CD4-positive, alpha-beta T cell (primary cell): ENCODE results near the gene SCIMP. TPM values are rescaled to one million over a fixed set of nuclear protein-coding genes. Genes with fewer than 3 reads are reported as not detected.

Experiments used
- ATAC-seq: fragments of 200-7000 bp; cut with Tn5 transposase; one replicate; pipeline ENCODE4 v1.10.0; 2022; ENCODE audit warnings: mild to moderate bottlenecking; ENCODE audit not compliant: poor library complexity
- CTCF ChIA-PET: fragments of 350-600 bp; sonication (Branson Sonifier 250); formaldehyde crosslinking; loops from one replicate; lab custom pipeline; 2021; ENCODE audit warnings: antibody characterized with exemption, inconsistent platforms; lab: Charles Lee
- POLR2A ChIA-PET: fragments of 350-600 bp; sonication (Branson Sonifier 250); formaldehyde crosslinking; loops from one replicate; lab custom pipeline; 2021; ENCODE audit warnings: antibody characterized with exemption, inconsistent platforms; lab: Charles Lee
- DNase-seq, 14 experiments: peaks; one replicate each; pipeline ENCODE4 v3.0.0-alpha.2; 2013 to 2020; ENCODE audit warnings: mixed read lengths in 2 of 14
- H3K27ac ChIP-seq, 2 donors: one replicate each; pipeline versions ENCODE4 v1.5.1 to v1.7.0; 2013; ENCODE audit warnings: low read length in 2 of 2, low read depth in 1 of 2, mild to moderate bottlenecking in 1 of 2
- H3K27me3 ChIP-seq, 2 experiments: 1 replicate in 1 of 2; 2 replicates in 1 of 2; pipeline versions ENCODE4 v1.6.1 to v1.7.0; 2013; ENCODE audit warnings: low read length in 2 of 2, control low read depth in 1 of 2, mild to moderate bottlenecking in 1 of 2, moderate library complexity in 1 of 2; ENCODE audit not compliant: insufficient read depth in 2 of 2, control insufficient read depth in 1 of 2
- H3K36me3 ChIP-seq: one replicate; pipeline ENCODE4 v1.6.1; 2013; ENCODE audit warnings: low read length, control low read depth; ENCODE audit not compliant: insufficient read depth
- H3K4me1 ChIP-seq: one replicate; pipeline ENCODE4 v1.6.1; 2013; ENCODE audit warnings: low read length, control low read depth; ENCODE audit not compliant: insufficient read depth
- H3K4me3 ChIP-seq: one replicate; pipeline ENCODE4 v1.5.1; 2013; ENCODE audit warnings: mild to moderate bottlenecking, low read length, moderate library complexity
- H3K9me3 ChIP-seq, 2 experiments: 1 replicate in 1 of 2; 2 replicates in 1 of 2; pipeline versions ENCODE4 v1.6.1 to v1.7.0; 2013; ENCODE audit warnings: low read length in 2 of 2, mild to moderate bottlenecking in 2 of 2, control low read depth in 1 of 2, moderate library complexity in 1 of 2; ENCODE audit not compliant: control insufficient read depth in 1 of 2, insufficient read depth in 1 of 2
- H3K27ac Mint-ChIP-seq: one replicate; pipeline ENCODE4 v1.8.0; 2020; ENCODE audit warnings: mixed read lengths
- H3K27me3 Mint-ChIP-seq: one replicate; pipeline ENCODE4 v1.8.0; 2021; ENCODE audit warnings: mixed read lengths
- H3K36me3 Mint-ChIP-seq: one replicate; pipeline ENCODE4 v1.8.0; 2021; ENCODE audit warnings: low read depth, mixed read lengths
- H3K4me1 Mint-ChIP-seq: one replicate; pipeline ENCODE4 v1.8.0; 2021; ENCODE audit warnings: low read depth, mixed read lengths
- H3K4me3 Mint-ChIP-seq: one replicate; pipeline ENCODE4 v1.8.0; 2020; ENCODE audit warnings: mild to moderate bottlenecking, mixed read lengths
- H3K9me3 Mint-ChIP-seq: one replicate; pipeline ENCODE4 v1.8.0; 2020; ENCODE audit warnings: mixed read lengths
- CTCF ChIP-seq: fragments of 200-600 bp; IDR thresholded peaks from one replicate; pipeline ENCODE4 v1.8.0; 2022; ENCODE audit warnings: antibody characterized with exemption, mild to moderate bottlenecking
- intact Hi-C, 2 experiments: fragments of 100-400 bp; cut with DNase I in 1 of 2; cut with micrococcal nuclease in 1 of 2; formaldehyde crosslinking; loops; one replicate each; pipeline versions ENCODE4 v1.15.1 to v1.9.0; 2023 to 2025; cut with DNase I, micrococcal nuclease
- polyA plus RNA-seq, 2 donors: library from polyadenylated mRNA; unstranded; fragments of 120-200 nt; gene quantifications; one replicate each; pipeline ENCODE4 v1.2.1, GENCODE V29; 2013
- total RNA-seq, 174 experiments: library from RNA in 2 of 174; stranded (reverse) in 2 of 174; gene quantifications; one replicate each; pipeline ENCODE4 v1.2.3 and lab custom pipeline; 2021 to 2026

The SCIMP gene
- under 1 TPM; 0.31 to 0.47 TPM for total RNA-seq
- 12.0 TPM for polyA plus RNA-seq (2013, experiment 1 of 2)
- 8.9 TPM for polyA plus RNA-seq (2013, experiment 2 of 2)
- 0 to 2.8 (median 0.06) reads per million in 172 experiments for total RNA-seq (lab: John Stamatoyannopoulos, UW)

GRCh38 chr17:5234645-5235576 is at the start of gene SCIMP:
SCIMP (minus strand) TSS chr17:5234860; CDS start chr17:5234755, 105 bp downstream.
- peak in 2 of 14 experiments; percentile 51 to 52 for DNase-seq
- Histone ChIP-seq H3K4me1 (peaks cover 16% of the 10 kb centered on the region), H3K27ac (no peak within 1 kb of the TSS), H3K36me3 (no peaks in the 10 kb centered on the region), H3K27me3 (no peaks in the 10 kb centered on the region), H3K9me3 (no peaks in the 10 kb centered on the region), H3K4me3 (peak within 1 kb of the TSS; percentile 28)
- no peak for ATAC-seq
- Mint-ChIP-seq H3K4me3 (no peak within 1 kb of the TSS), H3K9me3 (no peaks in the 10 kb centered on the region), H3K36me3 (no peaks in the 10 kb centered on the region), H3K27me3 (no peaks in the 10 kb centered on the region), H3K4me1 (peaks cover 17% of the 10 kb centered on the region), H3K27ac (no peak within 1 kb of the TSS)
- POLR2A ChIA-PET = no interaction called here
- CTCF ChIA-PET = no interaction called here
- no peak for TF ChIP-seq CTCF
- intact Hi-C loops = no loop called here

- no peaks in the 10 kb centered on the region for H3K9me3 ChIP-seq
- Mint-ChIP-seq H3K27ac (peak overlapping the region; percentile 91), H3K4me1 (peaks cover 51% of the 10 kb centered on the region), H3K9me3 (no peaks in the 10 kb centered on the region), H3K36me3 (peaks cover 33% of the 10 kb centered on the region), H3K27me3 (no peaks in the 10 kb centered on the region), H3K4me3 (peak overlapping the region; percentile 97)
- H3K36me3 ChIP-seq = peaks cover 2% of the 10 kb centered on the region
- DNase-seq = no peak
- TF ChIP-seq CTCF = no peak
- no peaks in the 10 kb centered on the region for H3K27me3 ChIP-seq
- intact Hi-C loops = loop anchor here (5.0 to 10.0 kb wide), 5 partner anchors 36 to 151 kb away; partner anchors contain the start of genes C1QBP (in 1 of the 2) and NUP88 (in 1 of the 2)
- ChIA-PET CTCF (interaction anchor here (1.8 kb wide), 1 partner anchor 24 kb away, joined by 5 read pairs; no protein-coding TSS in a partner anchor), POLR2A (interaction anchor here (0.5 to 3.6 kb wide), 4 partner anchors 8 to 202 kb away, joined by 3 to 20 read pairs (median 4); partner anchors contain the start of genes DERL2, MIS12 and ZNF594)
- no peak for ATAC-seq
- no peak overlapping the region for H3K27ac ChIP-seq
- H3K4me3 ChIP-seq = peak overlapping the region; percentile 76
- peaks cover 35% of the 10 kb centered on the region for H3K4me1 ChIP-seq
These were observed 49.1 kb upstream of the SCIMP start for GRCh38 chr17:5283571-5284315.
